ENCODE measurements around the gene HNF1A. TPM values are rescaled to one million over a fixed set of nuclear protein-coding genes. Genes with fewer than 3 reads are reported as not detected.

Gene HNF1A
- total RNA-seq (ENCODE audit: unreplicated experiment): not detected
- long read RNA-seq: 0 reads

- Mint-ChIP-seq H3K9me3 (ENCODE audit: unreplicated experiment) (no peaks in the 10 kb centered on the region), H3K4me3 (ENCODE audit: unreplicated experiment) (no peak within 1 kb of the TSS), H3K27me3 (ENCODE audit: unreplicated experiment) (peaks cover 2% of the 10 kb centered on the region), H3K27ac (ENCODE audit: unreplicated experiment) (no peak within 1 kb of the TSS), H3K36me3 (ENCODE audit: unreplicated experiment) (no peaks in the 10 kb centered on the region), H3K4me1 (ENCODE audit: low read depth, unreplicated experiment) (no peaks in the 10 kb centered on the region)
- TF ChIP-seq CTCF (IDR thresholded peaks at IDR 0.05; ENCODE audit: partially characterized antibody, unreplicated experiment): no peak
- DNase-seq: no peak
Measured at GRCh38 chr12:120978296-120979219, at the start of gene HNF1A. Gene HNF1A, plus strand, starts transcription at chr12:120978543. Its CDS starts 226 bp downstream, at chr12:120978769.

GRCh38 chr12:120928864-120929652 lies 49.3 kb upstream of the HNF1A start:
- H3K9me3 Mint-ChIP-seq (ENCODE audit: unreplicated experiment): peaks cover 1% of the 10 kb centered on the region
- peaks cover 2% of the 10 kb centered on the region for H3K27me3 Mint-ChIP-seq (ENCODE audit: unreplicated experiment)
- no peak for TF ChIP-seq CTCF (IDR thresholded peaks at IDR 0.05; ENCODE audit: partially characterized antibody, unreplicated experiment)
- no peaks in the 10 kb centered on the region for H3K4me1 Mint-ChIP-seq (ENCODE audit: low read depth, unreplicated experiment)
- no peak overlapping the region for H3K4me3 Mint-ChIP-seq (ENCODE audit: unreplicated experiment)
- H3K27ac Mint-ChIP-seq (ENCODE audit: unreplicated experiment): no peak overlapping the region
- no peaks in the 10 kb centered on the region for H3K36me3 Mint-ChIP-seq (ENCODE audit: unreplicated experiment)
- DNase-seq: no peak

GRCh38 chr12:120930032-120930431 lies 48.3 kb upstream of the HNF1A start:
- Mint-ChIP-seq H3K36me3 (ENCODE audit: unreplicated experiment) (no peaks in the 10 kb centered on the region), H3K4me1 (ENCODE audit: low read depth, unreplicated experiment) (no peaks in the 10 kb centered on the region), H3K27ac (ENCODE audit: unreplicated experiment) (no peak overlapping the region), H3K27me3 (ENCODE audit: unreplicated experiment) (no peaks in the 10 kb centered on the region), H3K9me3 (ENCODE audit: unreplicated experiment) (peaks cover 1% of the 10 kb centered on the region), H3K4me3 (ENCODE audit: unreplicated experiment) (no peak overlapping the region)
- DNase-seq: no peak
- no peak for TF ChIP-seq CTCF (IDR thresholded peaks at IDR 0.05; ENCODE audit: partially characterized antibody, unreplicated experiment)

- no peak overlapping the region for H3K27ac Mint-ChIP-seq (ENCODE audit: unreplicated experiment)
- TF ChIP-seq CTCF (IDR thresholded peaks at IDR 0.05; ENCODE audit: partially characterized antibody, unreplicated experiment): no peak
Measured at GRCh38 chr12:120932058-120932457, 46.3 kb upstream of the HNF1A start.

More at GRCh38 chr12:120932058-120932457, 46.3 kb upstream of the HNF1A start:
- Mint-ChIP-seq H3K36me3 (ENCODE audit: unreplicated experiment) (no peaks in the 10 kb centered on the region), H3K4me3 (ENCODE audit: unreplicated experiment) (no peak overlapping the region), H3K9me3 (ENCODE audit: unreplicated experiment) (peaks cover 1% of the 10 kb centered on the region), H3K27me3 (ENCODE audit: unreplicated experiment) (no peaks in the 10 kb centered on the region), H3K4me1 (ENCODE audit: low read depth, unreplicated experiment) (no peaks in the 10 kb centered on the region)
- no peak for DNase-seq

All from glutamatergic neuron (in vitro differentiated cells).